ENCODE data around the gene TMCO2.

TMCO2 gene

GRCh38 chr1:40274331-40274730 lies 26.6 kb downstream of the TMCO2 start:
- H3K9ac ChIP-seq (ENCODE audit: low read length), result no peak overlapping the region
- peaks cover 47% of the 10 kb centered on the region for H3K36me3 ChIP-seq (ENCODE audit: control insufficient read depth, low read depth, low read length)
- no peaks in the 10 kb centered on the region for H3K4me1 ChIP-seq (ENCODE audit: control insufficient read depth, low read depth, low read length)
- H3K27ac ChIP-seq (ENCODE audit: low read length), result no peak overlapping the region
- no peak overlapping the region for H3K4me3 ChIP-seq (ENCODE audit: low read length)
- H3K9me3 ChIP-seq (ENCODE audit: control insufficient read depth, low read depth, low read length), result no peaks in the 10 kb centered on the region
- no peaks in the 10 kb centered on the region for H3K27me3 ChIP-seq (ENCODE audit: control insufficient read depth, insufficient read depth, low read length)

- Histone ChIP-seq H3K4me1 (ENCODE audit: control insufficient read depth, low read depth, low read length) (no peaks in the 10 kb centered on the region), H3K4me3 (ENCODE audit: low read length) (no peak overlapping the region), H3K9me3 (ENCODE audit: control insufficient read depth, low read depth, low read length) (no peaks in the 10 kb centered on the region), H3K9ac (ENCODE audit: low read length) (no peak overlapping the region), H3K27me3 (ENCODE audit: control insufficient read depth, insufficient read depth, low read length) (no peaks in the 10 kb centered on the region), H3K36me3 (ENCODE audit: control insufficient read depth, low read depth, low read length) (peaks cover 37% of the 10 kb centered on the region), H3K27ac (ENCODE audit: low read length) (no peak overlapping the region)
These were observed 28.4 kb downstream of the TMCO2 start for GRCh38 chr1:40276122-40276521.

GRCh38 chr1:40281853-40282252 lies 34.1 kb downstream of the TMCO2 start:
- Histone ChIP-seq H3K36me3 (ENCODE audit: control insufficient read depth, low read depth, low read length) (peaks cover 28% of the 10 kb centered on the region), H3K27ac (ENCODE audit: low read length) (no peak overlapping the region), H3K4me3 (ENCODE audit: low read length) (no peak overlapping the region), H3K9me3 (ENCODE audit: control insufficient read depth, low read depth, low read length) (no peaks in the 10 kb centered on the region), H3K9ac (ENCODE audit: low read length) (no peak overlapping the region), H3K4me1 (ENCODE audit: control insufficient read depth, low read depth, low read length) (no peaks in the 10 kb centered on the region), H3K27me3 (ENCODE audit: control insufficient read depth, insufficient read depth, low read length) (no peaks in the 10 kb centered on the region)

- Histone ChIP-seq H3K27me3 (ENCODE audit: control insufficient read depth, insufficient read depth, low read length) (no peaks in the 10 kb centered on the region), H3K27ac (ENCODE audit: low read length) (no peak overlapping the region), H3K4me3 (ENCODE audit: low read length) (no peak overlapping the region), H3K4me1 (ENCODE audit: control insufficient read depth, low read depth, low read length) (peaks cover 12% of the 10 kb centered on the region), H3K9ac (ENCODE audit: low read length) (no peak overlapping the region), H3K36me3 (ENCODE audit: control insufficient read depth, low read depth, low read length) (peaks cover 47% of the 10 kb centered on the region), H3K9me3 (ENCODE audit: control insufficient read depth, low read depth, low read length) (no peaks in the 10 kb centered on the region)
These were observed 43.6 kb downstream of the TMCO2 start for GRCh38 chr1:40291293-40291692.

- H3K27ac ChIP-seq (ENCODE audit: low read length), result no peak overlapping the region
- H3K36me3 ChIP-seq (ENCODE audit: control insufficient read depth, low read depth, low read length), result no peaks in the 10 kb centered on the region
- no peak overlapping the region for H3K4me3 ChIP-seq (ENCODE audit: low read length)
These were observed 51.9 kb downstream of the TMCO2 start for GRCh38 chr1:40299366-40300248.

GRCh38 chr1:40300249-40300567 lies 52.5 kb downstream of the TMCO2 start:
- no peaks in the 10 kb centered on the region for H3K9me3 ChIP-seq (ENCODE audit: control insufficient read depth, low read depth, low read length)
- H3K27me3 ChIP-seq (ENCODE audit: control insufficient read depth, insufficient read depth, low read length), result no peaks in the 10 kb centered on the region
- H3K9ac ChIP-seq (ENCODE audit: low read length), result no peak overlapping the region
- no peaks in the 10 kb centered on the region for H3K4me1 ChIP-seq (ENCODE audit: control insufficient read depth, low read depth, low read length)
- H3K36me3 ChIP-seq (ENCODE audit: control insufficient read depth, low read depth, low read length), result no peaks in the 10 kb centered on the region
- no peak overlapping the region for H3K27ac ChIP-seq (ENCODE audit: low read length)
- no peak overlapping the region for H3K4me3 ChIP-seq (ENCODE audit: low read length)

More at GRCh38 chr1:40299366-40300248, 51.9 kb downstream of the TMCO2 start:
- Histone ChIP-seq H3K9me3 (ENCODE audit: control insufficient read depth, low read depth, low read length) (no peaks in the 10 kb centered on the region), H3K27me3 (ENCODE audit: control insufficient read depth, insufficient read depth, low read length) (no peaks in the 10 kb centered on the region), H3K4me1 (ENCODE audit: control insufficient read depth, low read depth, low read length) (no peaks in the 10 kb centered on the region), H3K9ac (ENCODE audit: low read length) (no peak overlapping the region)

- Histone ChIP-seq H3K4me1 (ENCODE audit: control insufficient read depth, low read depth, low read length) (no peaks in the 10 kb centered on the region), H3K4me3 (ENCODE audit: low read length) (no peak overlapping the region), H3K27ac (ENCODE audit: low read length) (no peak overlapping the region), H3K36me3 (ENCODE audit: control insufficient read depth, low read depth, low read length) (no peaks in the 10 kb centered on the region), H3K27me3 (ENCODE audit: control insufficient read depth, insufficient read depth, low read length) (no peaks in the 10 kb centered on the region), H3K9ac (ENCODE audit: low read length) (no peak overlapping the region), H3K9me3 (ENCODE audit: control insufficient read depth, low read depth, low read length) (no peaks in the 10 kb centered on the region)
These were observed 52.9 kb downstream of the TMCO2 start for GRCh38 chr1:40300651-40301050.

GRCh38 chr1:40301066-40301465 lies 53.3 kb downstream of the TMCO2 start:
- H3K27me3 ChIP-seq (ENCODE audit: control insufficient read depth, insufficient read depth, low read length), result no peaks in the 10 kb centered on the region
- H3K9ac ChIP-seq (ENCODE audit: low read length), result no peak overlapping the region

More at GRCh38 chr1:40301066-40301465, 53.3 kb downstream of the TMCO2 start:
- H3K4me3 ChIP-seq (ENCODE audit: low read length), result no peak overlapping the region
- no peaks in the 10 kb centered on the region for H3K36me3 ChIP-seq (ENCODE audit: control insufficient read depth, low read depth, low read length)
- H3K9me3 ChIP-seq (ENCODE audit: control insufficient read depth, low read depth, low read length), result no peaks in the 10 kb centered on the region
- H3K27ac ChIP-seq (ENCODE audit: low read length), result no peak overlapping the region
- no peaks in the 10 kb centered on the region for H3K4me1 ChIP-seq (ENCODE audit: control insufficient read depth, low read depth, low read length)

Measured in iPS-18a (cell line).